ENCODE data around the gene TRMT10A. TPM values are rescaled to one million over a fixed set of nuclear protein-coding genes. Genes with fewer than 3 reads are reported as not detected.
A peak's percentile ranks its signal among the peaks of the same experiment; 100 is the strongest.

TRMT10A gene, protein sequence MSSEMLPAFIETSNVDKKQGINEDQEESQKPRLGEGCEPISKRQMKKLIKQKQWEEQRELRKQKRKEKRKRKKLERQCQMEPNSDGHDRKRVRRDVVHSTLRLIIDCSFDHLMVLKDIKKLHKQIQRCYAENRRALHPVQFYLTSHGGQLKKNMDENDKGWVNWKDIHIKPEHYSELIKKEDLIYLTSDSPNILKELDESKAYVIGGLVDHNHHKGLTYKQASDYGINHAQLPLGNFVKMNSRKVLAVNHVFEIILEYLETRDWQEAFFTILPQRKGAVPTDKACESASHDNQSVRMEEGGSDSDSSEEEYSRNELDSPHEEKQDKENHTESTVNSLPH
- total RNA-seq (ENCODE audit: low replicate concordance): 7.4 and 10.1 TPM in 2 replicates
- long read RNA-seq, transcript TRMT10A-202 (8 exons, 1,638 nt): major isoform, 10 of 36 reads
- long read RNA-seq, partial matches to known transcripts: 1 of 36 reads
- long read RNA-seq, other reads (novel, unspliced or antisense): 20 of 36 reads

DNA sequence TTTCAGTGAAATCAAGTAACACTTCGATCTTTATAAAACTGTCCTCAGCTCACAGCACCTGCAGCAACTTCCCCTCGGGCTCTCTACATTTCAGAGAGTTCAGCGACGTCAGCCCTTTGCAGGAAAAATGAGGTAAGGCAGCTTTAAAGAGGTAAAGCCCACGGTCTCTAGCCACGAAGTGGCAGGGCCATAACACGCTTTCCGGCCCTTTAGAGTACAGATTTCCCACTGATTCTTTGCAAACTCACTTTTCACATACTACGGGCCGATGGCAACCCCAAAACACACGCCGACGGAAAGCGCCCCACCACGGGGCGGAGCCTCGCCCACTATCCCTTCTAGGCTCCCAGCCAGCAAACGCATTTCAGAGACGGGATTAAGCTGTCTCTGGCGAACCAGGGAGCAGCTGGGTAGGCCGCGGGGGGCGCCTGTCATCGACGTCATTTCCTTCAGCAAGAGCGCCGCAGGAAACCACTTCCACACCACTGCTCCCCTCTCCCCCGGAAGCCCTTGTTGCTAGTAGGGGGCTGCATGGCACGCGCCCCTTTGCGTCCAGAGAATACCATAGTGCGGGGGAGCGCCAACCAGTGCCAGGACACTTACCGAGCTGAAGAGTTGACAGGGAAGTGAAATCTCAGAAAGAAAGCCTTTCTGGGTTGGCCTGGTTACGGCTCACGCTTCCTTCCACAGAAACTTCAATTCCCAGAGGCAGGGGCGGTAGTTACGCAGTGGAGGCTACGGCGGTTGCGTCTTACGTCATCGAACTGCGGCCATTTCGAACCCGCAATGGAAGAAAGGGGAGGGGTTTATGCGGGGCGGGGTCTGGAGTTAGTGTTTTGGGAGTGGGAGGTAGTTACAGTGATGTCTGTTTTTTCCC, at the start of gene TRMT10A:
Gene TRMT10A, minus strand, starts transcription at position 730 of the 877 bp plus-strand sequence. CDS start 4,701 bp downstream, outside the sequence.
- Mint-ChIP-seq H3K27me3 (peaks cover 9% of the 10 kb centered on the region), H3K27ac (peak within 1 kb of the TSS; percentile 100), H3K4me3 (peak within 1 kb of the TSS; percentile 100), H3K4me1 (ENCODE audit: unreplicated experiment) (peaks cover 21% of the 10 kb centered on the region), H3K36me3 (no peaks in the 10 kb centered on the region), H3K9me3 (no peaks in the 10 kb centered on the region)
- peak; percentile 92 for DNase-seq (ENCODE audit: extremely low spot score, unreplicated experiment)
- TF ChIP-seq, protein P1, sequence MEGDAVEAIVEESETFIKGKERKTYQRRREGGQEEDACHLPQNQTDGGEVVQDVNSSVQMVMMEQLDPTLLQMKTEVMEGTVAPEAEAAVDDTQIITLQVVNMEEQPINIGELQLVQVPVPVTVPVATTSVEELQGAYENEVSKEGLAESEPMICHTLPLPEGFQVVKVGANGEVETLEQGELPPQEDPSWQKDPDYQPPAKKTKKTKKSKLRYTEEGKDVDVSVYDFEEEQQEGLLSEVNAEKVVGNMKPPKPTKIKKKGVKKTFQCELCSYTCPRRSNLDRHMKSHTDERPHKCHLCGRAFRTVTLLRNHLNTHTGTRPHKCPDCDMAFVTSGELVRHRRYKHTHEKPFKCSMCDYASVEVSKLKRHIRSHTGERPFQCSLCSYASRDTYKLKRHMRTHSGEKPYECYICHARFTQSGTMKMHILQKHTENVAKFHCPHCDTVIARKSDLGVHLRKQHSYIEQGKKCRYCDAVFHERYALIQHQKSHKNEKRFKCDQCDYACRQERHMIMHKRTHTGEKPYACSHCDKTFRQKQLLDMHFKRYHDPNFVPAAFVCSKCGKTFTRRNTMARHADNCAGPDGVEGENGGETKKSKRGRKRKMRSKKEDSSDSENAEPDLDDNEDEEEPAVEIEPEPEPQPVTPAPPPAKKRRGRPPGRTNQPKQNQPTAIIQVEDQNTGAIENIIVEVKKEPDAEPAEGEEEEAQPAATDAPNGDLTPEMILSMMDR (conservative IDR thresholded peaks at IDR 0.05): no peak

DNA sequence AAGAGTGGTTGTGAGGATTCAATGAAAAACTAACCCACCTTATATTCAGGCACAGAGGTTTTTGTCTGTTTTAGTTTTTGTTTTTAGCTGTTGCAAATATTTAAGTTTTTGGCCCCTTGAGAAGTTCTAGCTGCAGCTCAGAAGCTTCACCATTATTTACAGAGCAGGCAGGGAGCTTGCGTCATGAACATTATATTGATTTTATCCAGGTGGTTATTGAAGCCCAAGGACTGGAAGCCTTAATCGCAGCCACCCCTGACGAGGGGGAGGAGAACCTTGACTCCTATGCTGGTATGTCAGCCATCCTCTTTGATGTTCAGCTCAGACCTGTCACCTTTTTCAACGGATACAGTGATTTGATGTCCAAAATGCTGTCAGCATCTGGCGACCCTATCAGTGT, 48.9 kb upstream of the TRMT10A start:
- TF ChIP-seq, protein P1 (conservative IDR thresholded peaks at IDR 0.05): no peak
- no peak for DNase-seq (ENCODE audit: extremely low spot score, unreplicated experiment)
- no peak overlapping the region for H3K27ac Mint-ChIP-seq
- H3K36me3 Mint-ChIP-seq: no peaks in the 10 kb centered on the region
- no peak overlapping the region for H3K4me3 Mint-ChIP-seq
- H3K27me3 Mint-ChIP-seq: no peaks in the 10 kb centered on the region
- H3K9me3 Mint-ChIP-seq: no peaks in the 10 kb centered on the region
- no peaks in the 10 kb centered on the region for H3K4me1 Mint-ChIP-seq (ENCODE audit: unreplicated experiment)

DNA sequence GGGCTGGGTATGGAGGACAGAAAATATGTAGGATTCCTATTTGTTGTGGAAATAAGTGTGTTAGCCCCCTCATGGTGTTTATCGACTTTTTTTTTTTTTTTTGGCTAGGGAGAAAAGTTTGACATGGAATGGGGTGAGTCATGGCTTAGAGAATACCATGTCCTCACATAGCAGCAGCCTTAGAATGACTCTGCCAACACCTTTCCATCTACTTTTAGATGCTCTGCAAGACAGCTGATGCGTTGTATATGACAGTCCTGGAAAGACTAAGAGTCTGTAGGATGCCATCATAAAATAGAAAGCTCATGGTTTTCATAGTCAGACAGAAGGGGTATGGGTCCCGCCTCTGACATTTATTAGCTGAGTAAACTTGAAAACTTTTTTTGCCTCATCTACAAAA, 48.4 kb upstream of the TRMT10A start:
- no peak for DNase-seq (ENCODE audit: extremely low spot score, unreplicated experiment)
- H3K27ac Mint-ChIP-seq: no peak overlapping the region
- H3K4me1 Mint-ChIP-seq (ENCODE audit: unreplicated experiment): no peaks in the 10 kb centered on the region
- H3K4me3 Mint-ChIP-seq: no peak overlapping the region
- H3K27me3 Mint-ChIP-seq: no peaks in the 10 kb centered on the region
- H3K9me3 Mint-ChIP-seq: no peaks in the 10 kb centered on the region
- TF ChIP-seq, protein P1 (conservative IDR thresholded peaks at IDR 0.05): no peak
- no peaks in the 10 kb centered on the region for H3K36me3 Mint-ChIP-seq

DNA sequence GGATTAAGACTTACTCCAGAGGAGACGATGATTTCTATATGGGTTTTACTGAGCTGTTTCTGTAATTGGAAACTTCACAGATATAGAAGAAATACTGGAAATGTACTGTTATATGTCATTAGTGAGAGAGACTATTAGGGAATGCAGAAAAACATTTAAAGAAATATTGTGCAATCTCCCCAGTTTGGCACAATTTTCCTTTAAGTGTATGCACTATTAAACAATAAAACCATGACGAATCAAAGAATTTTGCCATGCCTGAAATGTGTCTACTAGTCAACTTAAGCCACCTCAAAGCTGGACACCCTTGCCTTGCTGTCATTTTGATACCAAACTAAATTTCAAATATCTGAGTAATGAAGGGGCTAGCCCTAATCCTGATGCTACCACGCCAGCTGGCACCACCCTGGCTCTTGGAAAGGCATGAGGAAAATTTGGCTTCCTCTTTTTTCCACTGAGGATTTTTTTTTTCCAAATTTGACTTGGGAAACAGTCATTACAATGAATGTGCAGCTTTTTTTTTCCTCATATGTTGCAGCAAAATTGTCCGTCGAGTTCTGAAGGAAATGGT, 46.9 kb upstream of the TRMT10A start:
- no peak for DNase-seq (ENCODE audit: extremely low spot score, unreplicated experiment)
- H3K27ac Mint-ChIP-seq: no peak overlapping the region
- H3K9me3 Mint-ChIP-seq: no peaks in the 10 kb centered on the region
- no peaks in the 10 kb centered on the region for H3K4me1 Mint-ChIP-seq (ENCODE audit: unreplicated experiment)
- no peak overlapping the region for H3K4me3 Mint-ChIP-seq
- no peaks in the 10 kb centered on the region for H3K27me3 Mint-ChIP-seq
- TF ChIP-seq, protein P1 (conservative IDR thresholded peaks at IDR 0.05): no peak
- no peaks in the 10 kb centered on the region for H3K36me3 Mint-ChIP-seq

DNA sequence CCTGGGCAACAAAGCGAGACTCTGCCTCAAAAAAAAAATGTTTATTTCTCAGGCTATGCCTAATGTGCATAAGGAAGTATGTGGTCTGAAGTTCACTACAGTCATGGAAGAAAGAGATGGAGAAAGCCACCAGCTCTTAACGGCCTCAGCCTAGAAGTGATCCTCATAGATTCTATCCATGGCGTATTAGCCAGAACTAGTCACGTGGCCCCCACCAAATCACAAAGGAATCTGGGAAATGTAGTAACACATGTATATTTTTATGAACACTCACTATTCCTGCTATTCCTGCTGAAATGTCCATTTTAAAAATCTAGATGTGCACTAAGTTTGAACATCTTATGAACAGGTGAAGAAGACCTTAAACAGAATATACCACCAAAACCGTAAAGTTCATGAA, 44.6 kb upstream of the TRMT10A start:
- no peaks in the 10 kb centered on the region for H3K9me3 Mint-ChIP-seq
- no peaks in the 10 kb centered on the region for H3K36me3 Mint-ChIP-seq
- no peaks in the 10 kb centered on the region for H3K27me3 Mint-ChIP-seq
- H3K4me3 Mint-ChIP-seq: no peak overlapping the region
- no peak overlapping the region for H3K27ac Mint-ChIP-seq
- no peak for DNase-seq (ENCODE audit: extremely low spot score, unreplicated experiment)
- TF ChIP-seq, protein P1 (conservative IDR thresholded peaks at IDR 0.05): no peak
- no peaks in the 10 kb centered on the region for H3K4me1 Mint-ChIP-seq (ENCODE audit: unreplicated experiment)
